GM20431 (cell line): ENCODE measurements around the gene NEK1.
"Not testable (repeated sequence)": the region's sequence is repeated elsewhere in the genome, so short reads cannot be mapped to it uniquely, and the experiment has no call there.

Experiments used
- in situ Hi-C: fragments of 300-500 bp; cut with MseI, MboI; formaldehyde crosslinking; loops from one replicate; pipeline ENCODE4 v1.15.0; 2020; ENCODE audit warnings: low sequenced_read_pairs; ENCODE audit not compliant: unreplicated experiment

NEK1 gene

DNA sequence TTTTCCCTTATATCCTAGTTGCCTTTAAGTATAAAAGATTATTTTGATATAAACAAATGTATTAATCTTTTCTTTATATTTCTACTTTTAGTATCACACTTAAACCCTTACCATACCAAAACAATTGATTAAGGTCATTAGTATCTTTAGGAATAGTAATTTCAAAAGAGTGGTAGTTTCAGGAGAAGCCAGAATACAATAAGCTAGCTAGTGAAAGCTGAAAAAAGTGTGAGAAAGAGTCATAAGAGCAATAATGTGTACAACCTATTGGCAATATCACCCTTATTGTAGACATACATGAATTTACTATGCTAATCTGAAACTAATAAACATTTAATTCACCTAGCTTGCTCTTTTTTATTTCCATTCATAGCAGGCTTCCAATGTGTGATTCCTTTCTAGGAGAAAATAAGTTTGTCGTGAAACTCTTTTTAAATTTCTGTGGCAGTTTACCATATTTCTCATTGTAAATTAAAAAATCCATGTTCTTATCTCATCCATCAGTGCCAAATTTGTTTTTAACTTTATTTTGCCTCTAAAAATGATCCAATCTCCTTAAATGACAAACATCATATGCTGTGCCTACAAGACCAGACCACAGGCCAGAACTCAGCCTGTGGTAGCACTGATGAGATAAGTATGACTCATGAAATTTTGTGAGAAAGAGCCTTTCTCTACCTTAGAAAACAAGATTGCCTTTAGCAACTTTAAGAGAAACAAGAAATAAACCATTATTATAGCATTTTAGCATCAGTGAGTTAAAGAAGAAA is 8.1 kb downstream of the NEK1 start:
- in situ Hi-C loops: loop anchor here (25.0 kb wide), 1 partner anchor 408 kb away; no protein-coding TSS in a partner anchor

- in situ Hi-C loops: loop anchor here (25.0 kb wide), 1 partner anchor 409 kb away; no protein-coding TSS in a partner anchor
Observed at GRCh38 chr4:169603312-169603711, 9.1 kb downstream of the NEK1 start.

DNA sequence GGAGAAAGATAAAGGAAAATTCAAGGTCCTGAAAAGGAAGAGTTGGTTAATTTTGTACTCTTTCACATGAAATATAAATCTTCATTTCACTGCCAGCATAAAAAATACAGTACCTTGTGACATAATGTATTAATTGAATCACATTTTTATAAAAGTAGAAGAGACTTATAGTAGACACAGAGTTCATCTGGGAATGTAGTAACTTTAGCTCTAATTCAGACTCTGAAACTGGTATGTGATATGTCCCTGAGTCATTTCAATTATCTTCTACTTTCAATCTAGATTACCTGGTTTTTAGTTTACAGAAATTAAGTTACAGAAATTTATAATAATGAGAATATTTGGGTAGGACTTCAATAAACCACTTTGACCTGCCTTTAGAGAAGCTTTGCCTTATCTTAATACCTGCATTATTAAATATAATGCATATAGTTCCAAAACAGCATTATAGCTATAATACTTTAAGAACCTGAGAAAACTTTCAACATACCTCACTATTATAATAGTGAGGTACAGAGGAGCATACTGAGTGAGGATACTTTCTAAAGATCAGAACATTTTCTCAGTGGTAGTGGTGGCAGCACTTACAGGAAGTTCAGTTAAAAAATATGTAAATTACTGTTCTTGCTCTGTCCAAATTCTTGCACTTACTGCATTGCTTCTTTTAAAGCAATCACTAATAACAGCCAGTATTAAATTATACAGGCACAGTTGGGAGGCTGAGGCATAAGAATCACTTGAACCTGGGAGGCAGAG is 11.2 kb downstream of the NEK1 start:
- in situ Hi-C loops: loop anchor here (25.0 kb wide), 1 partner anchor 411 kb away; no protein-coding TSS in a partner anchor

DNA sequence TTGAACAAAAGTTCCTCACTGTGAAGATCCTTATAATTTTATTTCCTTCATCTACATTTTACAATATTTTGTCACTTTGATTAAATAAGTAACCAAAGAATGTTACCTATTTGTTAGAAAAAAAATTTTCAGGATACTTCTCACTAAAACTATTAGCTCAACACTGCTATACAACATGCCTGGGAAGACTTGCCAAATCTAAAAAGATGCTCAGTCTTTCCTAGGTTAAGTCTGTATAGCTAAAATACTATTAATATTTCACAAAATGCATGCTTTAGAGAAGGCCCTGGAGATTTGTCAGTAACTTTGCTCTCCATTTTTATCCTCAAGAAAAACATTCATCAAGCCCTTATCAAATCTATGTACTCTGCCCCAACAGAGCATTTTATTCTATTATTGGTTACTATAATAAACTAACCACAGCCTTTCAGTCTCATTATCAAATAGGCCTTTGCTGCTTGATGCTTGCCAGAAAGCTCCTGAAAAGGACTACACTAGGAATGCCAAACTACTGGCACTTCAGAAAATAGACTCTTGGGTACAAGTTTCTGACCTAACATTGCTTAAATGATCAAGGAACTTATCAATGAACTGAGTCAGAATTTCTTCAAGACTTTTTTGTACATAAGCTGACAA is 17.7 kb downstream of the NEK1 start:
- in situ Hi-C loops: no loop called here

DNA sequence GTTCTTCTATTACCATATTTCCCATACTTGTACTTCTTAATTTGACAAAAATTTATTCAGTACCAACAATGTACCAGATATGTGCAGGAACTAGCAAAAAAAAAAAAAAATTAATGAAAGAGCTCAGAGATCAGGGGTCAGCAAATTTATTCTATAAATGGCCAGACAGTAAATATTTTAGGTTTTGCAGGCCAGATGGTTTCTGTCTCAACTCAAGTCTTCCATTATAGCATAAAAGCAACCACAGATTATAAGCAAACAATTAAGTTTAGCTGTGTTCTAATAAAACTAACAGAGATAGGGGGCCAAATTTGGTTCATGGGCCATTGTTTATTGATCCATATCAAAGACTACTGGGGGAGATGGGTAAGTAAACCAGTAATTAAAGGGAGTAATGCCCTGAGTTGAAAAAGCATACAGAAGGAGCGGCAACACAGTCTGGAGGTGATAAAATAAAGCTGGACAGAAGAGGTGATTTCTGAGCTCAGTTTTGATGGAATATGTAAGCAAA is 19.3 kb downstream of the NEK1 start:
- in situ Hi-C loops: no loop called here

DNA sequence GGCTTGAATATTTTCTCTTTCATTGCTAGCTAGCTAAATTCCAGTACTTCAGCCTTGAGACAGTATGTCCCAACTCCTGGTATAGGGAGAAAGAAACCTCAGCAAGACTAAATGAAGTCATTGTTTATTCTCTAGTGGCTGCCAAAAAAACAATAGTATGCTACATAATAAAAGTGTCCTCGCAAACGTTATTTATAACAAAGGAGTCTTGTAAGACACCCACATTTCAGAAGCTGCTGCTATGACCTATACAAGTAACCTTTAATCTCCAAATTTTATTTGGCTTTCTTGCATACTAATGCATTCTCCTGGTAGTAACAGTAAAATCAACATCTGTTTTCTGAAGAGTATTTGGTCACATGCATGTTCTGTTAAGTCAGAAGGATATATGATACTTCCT is 28.8 kb downstream of the NEK1 start:
- in situ Hi-C loops: no loop called here

DNA sequence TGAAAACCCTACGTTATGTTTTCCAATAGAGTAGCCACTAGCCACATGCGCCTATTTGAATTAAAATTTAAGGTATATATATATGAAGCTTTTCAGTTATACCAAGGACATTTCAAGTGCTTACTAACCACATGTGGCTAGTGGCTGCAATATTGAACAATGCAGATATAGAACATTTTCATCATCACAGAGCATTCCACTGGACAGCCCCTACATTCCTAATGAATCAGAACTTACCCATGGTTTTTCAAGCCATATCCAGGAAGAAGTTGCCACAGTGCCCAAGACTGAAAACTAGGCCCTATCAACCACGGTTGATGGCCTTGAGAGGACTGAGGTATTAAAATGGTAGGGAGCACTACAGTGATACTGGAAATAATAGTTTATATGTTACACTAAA is 29.7 kb downstream of the NEK1 start:
- in situ Hi-C loops: no loop called here

GRCh38 chr4:169582203-169582602 is 30.2 kb downstream of the NEK1 start:
- in situ Hi-C loops: no loop called here

DNA sequence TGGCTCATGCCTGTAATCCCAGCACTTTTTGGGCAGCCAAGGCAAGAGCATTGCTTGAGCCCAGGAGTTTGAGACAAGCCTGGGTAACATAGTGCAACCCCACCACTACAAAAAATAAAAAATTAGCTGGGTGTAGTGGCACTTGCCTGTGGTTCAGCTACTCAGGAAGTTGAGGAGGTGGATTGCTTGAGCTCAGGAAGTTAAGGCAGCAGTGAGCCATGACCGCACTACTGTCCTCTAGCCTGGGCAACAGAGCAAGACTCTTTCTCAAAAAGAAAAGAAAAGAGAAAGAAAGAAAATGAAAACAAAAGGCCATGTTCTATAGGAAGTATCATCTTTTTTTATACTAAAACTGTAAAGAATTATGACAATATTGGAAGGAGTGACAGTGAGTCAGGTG is 38.5 kb downstream of the NEK1 start:
- in situ Hi-C loops: no loop called here

GRCh38 chr4:169571435-169571834 is 40.9 kb downstream of the NEK1 start:
- in situ Hi-C loops: no loop called here

GRCh38 chr4:169571012-169571411 is 41.4 kb downstream of the NEK1 start:
- in situ Hi-C loops: not testable (repeated sequence)

DNA sequence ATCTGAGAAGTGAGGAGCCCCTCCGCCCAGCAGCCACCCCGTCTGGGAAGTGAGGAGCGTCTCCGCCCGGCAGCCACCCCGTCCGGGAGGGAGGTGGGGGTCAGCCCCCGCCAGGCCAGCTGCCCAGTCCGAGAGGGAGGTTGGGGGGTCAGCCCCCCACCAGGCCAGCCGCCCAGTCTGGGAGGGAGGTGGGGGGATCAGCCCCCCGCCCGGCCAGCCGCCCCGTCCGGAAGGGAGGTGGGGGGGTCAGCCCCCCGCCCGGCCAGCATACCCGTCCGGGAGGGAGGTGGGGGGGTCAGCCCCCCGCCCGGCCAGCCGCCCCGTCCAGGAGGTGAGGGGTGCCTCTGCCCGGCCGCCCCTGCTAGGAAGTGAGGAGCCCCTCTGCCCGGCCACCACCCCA is 42.1 kb downstream of the NEK1 start:
- in situ Hi-C loops: not testable (repeated sequence)

GRCh38 chr4:169569188-169569587 is 43.2 kb downstream of the NEK1 start:
- in situ Hi-C loops: not testable (repeated sequence)

- in situ Hi-C loops: no loop called here
Observed at GRCh38 chr4:169567916-169568315, 44.5 kb downstream of the NEK1 start.

DNA sequence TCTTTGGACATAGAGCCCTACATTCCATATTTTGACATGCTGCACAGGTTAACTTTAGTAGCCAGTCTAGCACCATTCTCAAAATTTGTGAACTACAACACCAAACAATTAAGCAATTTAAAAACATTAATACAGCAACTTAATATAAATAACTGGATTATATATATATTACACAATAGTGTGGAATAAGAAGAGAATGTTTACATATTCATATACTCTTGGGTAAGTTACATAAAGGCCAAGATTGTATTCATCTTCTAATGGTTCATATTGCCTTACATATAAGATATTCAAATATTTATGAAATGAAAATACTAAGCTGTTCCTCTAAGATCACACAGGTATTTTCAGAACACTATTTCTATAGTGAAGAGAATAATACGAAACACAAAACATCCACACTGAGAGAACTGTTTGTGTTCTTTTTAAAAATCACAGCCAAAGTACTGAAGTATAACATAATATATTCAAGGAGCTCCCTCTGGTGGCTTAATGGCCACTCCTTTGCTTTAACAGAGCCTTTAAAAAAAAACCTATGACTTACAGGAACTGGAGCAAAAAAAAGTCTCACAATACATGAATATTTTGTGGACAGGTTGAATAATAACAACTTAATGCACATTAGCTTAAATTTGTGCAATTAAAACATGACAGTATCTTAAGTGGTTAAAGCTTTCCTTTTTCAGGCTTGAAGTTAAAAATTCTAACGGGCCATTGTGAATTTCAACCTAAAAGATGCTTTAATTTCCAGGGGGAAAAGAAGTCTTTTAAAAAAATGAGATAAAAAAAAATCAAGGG is 46.2 kb downstream of the NEK1 start:
- in situ Hi-C loops: no loop called here

- in situ Hi-C loops: no loop called here
Observed at GRCh38 chr4:169565606-169566005, 46.8 kb downstream of the NEK1 start.

DNA sequence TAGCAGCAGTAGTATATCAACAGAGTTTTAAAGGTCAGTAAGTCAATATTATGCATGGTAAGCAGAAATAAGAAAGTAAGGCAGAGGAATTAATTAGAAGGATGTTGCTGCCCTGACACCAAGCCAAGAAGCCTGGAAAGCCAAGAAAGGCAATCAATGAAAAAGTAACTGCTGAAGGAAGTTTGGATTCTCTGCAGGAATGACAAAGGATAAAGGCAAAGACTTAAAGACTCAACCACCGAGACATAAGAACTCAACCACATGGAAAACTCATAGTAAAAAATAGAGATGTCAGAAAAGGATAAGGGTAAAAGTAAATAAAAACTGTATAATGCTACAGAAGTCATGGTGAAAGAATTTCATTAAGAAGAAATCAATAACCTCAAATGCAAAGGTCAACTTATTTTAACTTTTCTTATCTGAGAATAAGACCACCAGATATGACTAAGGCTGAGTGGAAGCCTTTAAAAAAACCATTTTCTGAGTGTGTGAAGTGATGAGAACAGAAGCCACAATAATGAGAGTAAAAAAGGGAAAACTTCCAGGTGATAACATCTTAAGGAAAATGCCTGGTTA is 55.2 kb downstream of the NEK1 start:
- in situ Hi-C loops: no loop called here

DNA sequence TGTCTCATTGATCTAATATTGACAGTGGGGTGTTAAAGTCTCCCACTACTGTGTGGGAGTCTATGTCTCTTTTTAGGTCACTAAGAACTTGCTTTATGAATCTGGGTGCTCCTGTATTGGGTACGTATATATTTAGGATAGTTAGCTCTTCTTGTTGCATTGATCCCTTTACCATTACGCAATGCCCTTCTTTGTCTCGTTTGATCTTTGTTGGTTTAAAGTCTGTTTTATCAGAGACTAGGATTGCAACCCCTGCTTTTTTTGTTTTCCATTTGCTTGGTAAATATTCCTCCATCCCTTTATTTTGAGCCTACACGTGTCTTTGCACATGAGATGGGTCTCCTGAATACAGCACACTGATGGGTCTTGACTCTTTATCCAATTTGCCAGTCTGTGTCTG is 65.8 kb downstream of the NEK1 start:
- in situ Hi-C loops: not testable (repeated sequence)

- in situ Hi-C loops: no loop called here
Observed at GRCh38 chr4:169540774-169541173, 71.6 kb downstream of the NEK1 start.

DNA sequence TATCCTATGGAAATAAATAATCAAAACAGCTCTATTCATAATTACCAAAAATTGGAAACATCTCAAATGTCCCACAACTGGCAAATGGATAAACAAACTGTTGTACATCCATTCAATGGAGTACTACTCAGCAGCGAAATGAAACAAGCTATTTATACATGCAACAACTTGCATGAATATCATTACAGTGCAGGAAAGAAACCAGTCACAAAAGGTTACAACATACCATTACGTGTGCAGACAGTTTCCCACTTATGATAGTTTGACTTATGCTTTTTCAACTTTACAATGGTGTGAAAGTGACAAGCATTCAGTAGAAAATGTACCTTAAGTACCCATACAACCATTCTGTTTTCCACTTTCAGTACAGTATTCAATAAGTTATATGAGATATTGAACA is 82.3 kb downstream of the NEK1 start:
- in situ Hi-C loops: no loop called here
